SK-N-SH treated with all-trans-retinoic acid at 6 μM for 48 hours (cell line): ENCODE measurements around the gene IMPG2.

Experiments
- ATAC-seq: fragments of 200-7000 bp; cut with Tn5 transposase; 3 replicates; pipeline ENCODE4 v1.9.1; 2020; ENCODE audit warnings: mild to moderate bottlenecking, moderate library complexity
- ARNTL ChIP-seq: fragments of 450-650 bp; formaldehyde crosslinking; IDR thresholded peaks from 2 replicates; pipeline ENCODE4 v1.5.0; 2020; ENCODE audit warnings: low read depth, mild to moderate bottlenecking, moderate library complexity, borderline replicate concordance
- BACH2 ChIP-seq: fragments of 250-450 bp; sonication (Bioruptor Pico); IDR thresholded peaks from 2 replicates; pipeline ENCODE4 v1.9.0; 2021; ENCODE audit warnings: mild to moderate bottlenecking, borderline replicate concordance
- CREB5 ChIP-seq: fragments of 250-450 bp; sonication (Bioruptor Pico); IDR thresholded peaks from 2 replicates; pipeline ENCODE4 v1.5.1; 2020; ENCODE audit warnings: low read depth, mild to moderate bottlenecking, moderate library complexity
- CSDC2 ChIP-seq: fragments of 250-450 bp; sonication (Bioruptor Pico); IDR thresholded peaks from 2 replicates; pipeline ENCODE4 v1.5.0; 2020; ENCODE audit warnings: mild to moderate bottlenecking, moderate library complexity
- CSRNP3 ChIP-seq: fragments of 250-450 bp; sonication (Bioruptor Pico); IDR thresholded peaks from 2 replicates; pipeline ENCODE4 v1.5.1; 2021; ENCODE audit warnings: mild to moderate bottlenecking, moderate library complexity
- GLIS3 ChIP-seq: fragments of 250-450 bp; sonication (Bioruptor Pico); IDR thresholded peaks from 2 replicates; pipeline ENCODE4 v1.5.0; 2020; ENCODE audit warnings: mild to moderate bottlenecking, moderate library complexity
- ISL1 ChIP-seq: fragments of 250-450 bp; sonication (Bioruptor Pico); IDR thresholded peaks from 2 replicates; pipeline ENCODE4 v2.1.2; 2022; ENCODE audit warnings: mild to moderate bottlenecking, moderate library complexity
- OSR1 ChIP-seq: fragments of 250-450 bp; sonication (Bioruptor Pico); IDR thresholded peaks from 2 replicates; pipeline ENCODE4 v1.8.0; 2022; ENCODE audit warnings: moderate library complexity, mild to moderate bottlenecking, inconsistent platforms
- POU6F1 ChIP-seq: fragments of 250-450 bp; sonication (Bioruptor Pico); IDR thresholded peaks from 2 replicates; pipeline ENCODE4 v1.8.0; 2021; ENCODE audit warnings: low read depth, mild to moderate bottlenecking, moderate library complexity, borderline replicate concordance
- PPARA ChIP-seq: fragments of 250-450 bp; sonication (Bioruptor Pico); IDR thresholded peaks from 2 replicates; pipeline ENCODE4 v1.5.0; 2020; ENCODE audit warnings: mild to moderate bottlenecking, borderline replicate concordance
- RARB ChIP-seq: fragments of 250-450 bp; sonication (Bioruptor Pico); IDR thresholded peaks from 2 replicates; pipeline ENCODE4 v1.8.0; 2021; ENCODE audit warnings: mild to moderate bottlenecking, moderate library complexity
- SNAI2 ChIP-seq: fragments of 250-450 bp; sonication (Bioruptor Pico); IDR thresholded peaks from 2 replicates; pipeline ENCODE4 v1.5.0; 2020; ENCODE audit warnings: mild to moderate bottlenecking, moderate library complexity
- TOX ChIP-seq: fragments of 250-450 bp; sonication (Bioruptor Pico); IDR thresholded peaks from 2 replicates; pipeline ENCODE4 v1.8.0; 2021; ENCODE audit warnings: mild to moderate bottlenecking, moderate library complexity, borderline replicate concordance
- TSHZ2 ChIP-seq: fragments of 250-450 bp; sonication (Bioruptor Pico); IDR thresholded peaks from 2 replicates; pipeline ENCODE4 v1.5.0; 2020; ENCODE audit warnings: mild to moderate bottlenecking, moderate library complexity
- ZC3H10 ChIP-seq: fragments of 250-450 bp; sonication (Bioruptor Pico); IDR thresholded peaks from 2 replicates; pipeline ENCODE4 v1.5.1; 2021; ENCODE audit warnings: mild to moderate bottlenecking, moderate library complexity
- ZFP3 ChIP-seq: fragments of 250-450 bp; sonication (Bioruptor Pico); IDR thresholded peaks from 2 replicates; pipeline ENCODE4 v1.5.0; 2020; ENCODE audit warnings: mild to moderate bottlenecking, moderate library complexity
- ZFP30 ChIP-seq: fragments of 450-650 bp; formaldehyde crosslinking; IDR thresholded peaks from 2 replicates; pipeline ENCODE4 v1.5.0; 2022; ENCODE audit warnings: mild to moderate bottlenecking, moderate library complexity
- ZNF565 ChIP-seq: fragments of 450-650 bp; formaldehyde crosslinking; conservative IDR thresholded peaks from 2 replicates; pipeline ENCODE4 v1.5.0; 2020; ENCODE audit warnings: low read depth, mild to moderate bottlenecking, moderate library complexity
- ZNF70 ChIP-seq: fragments of 450-650 bp; formaldehyde crosslinking; IDR thresholded peaks from 2 replicates; pipeline ENCODE4 v1.5.0; 2020; ENCODE audit warnings: mild to moderate bottlenecking, moderate library complexity
- ZNF8 ChIP-seq: fragments of 450-650 bp; formaldehyde crosslinking; IDR thresholded peaks from 2 replicates; pipeline ENCODE4 v1.5.0; 2020; ENCODE audit warnings: mild to moderate bottlenecking, moderate library complexity

IMPG2 gene

GRCh38 chr3:101251441-101251840 lies 68.9 kb downstream of the IMPG2 start:
- TF ChIP-seq PPARA (no peak), CREB5 (no peak), ISL1 (CRISPR knock-in tag) (no peak), CSRNP3 (CRISPR knock-in tag) (no peak), GLIS3 (CRISPR knock-in tag) (no peak), ZNF565 (CRISPR knock-in tag) (no peak), ARNTL (no peak), ZC3H10 (no peak), ZNF70 (CRISPR knock-in tag) (no peak), TOX (no peak), BACH2 (CRISPR knock-in tag) (no peak), ZNF8 (no peak), CSDC2 (CRISPR knock-in tag) (no peak), ZFP30 (CRISPR knock-in tag) (no peak), RARB (no peak), POU6F1 (CRISPR knock-in tag) (no peak), TSHZ2 (CRISPR knock-in tag) (no peak)
- TF ChIP-seq, all 23 proteins: peak for 0
- no peak for ATAC-seq

- ATAC-seq, result no peak
- TF ChIP-seq SNAI2 (CRISPR knock-in tag) (no peak), BACH2 (CRISPR knock-in tag) (no peak), OSR1 (CRISPR knock-in tag) (no peak), ZNF70 (CRISPR knock-in tag) (no peak), CSRNP3 (CRISPR knock-in tag) (no peak), ZFP30 (CRISPR knock-in tag) (no peak), CREB5 (no peak), ZNF565 (CRISPR knock-in tag) (no peak), POU6F1 (CRISPR knock-in tag) (no peak), ZNF8 (no peak), ZC3H10 (no peak), ZFP3 (CRISPR knock-in tag) (no peak), RARB (no peak)
Observed at GRCh38 chr3:101249522-101249921, 70.9 kb downstream of the IMPG2 start.
